Nephron progenitor cell (in vitro differentiated cells): ENCODE results near the gene KDM2B.
A peak's percentile ranks its signal among the peaks of the same experiment; 100 is the strongest.

Source experiments
- DNase-seq: peaks from one replicate; pipeline ENCODE4 v3.0.0; 2021
- H3K27ac Mint-ChIP-seq: 2 replicates; pipeline ENCODE4 v1.8.0; 2021; ENCODE audit warnings: mild to moderate bottlenecking, moderate library complexity, mixed read lengths
- H3K27me3 Mint-ChIP-seq: 2 replicates; pipeline ENCODE4 v1.8.0; 2021; ENCODE audit warnings: mild to moderate bottlenecking, low read depth, mixed read lengths; ENCODE audit not compliant: poor library complexity
- H3K36me3 Mint-ChIP-seq: 2 replicates; pipeline ENCODE4 v1.8.0; 2021; ENCODE audit warnings: low read depth, mixed read lengths
- H3K4me1 Mint-ChIP-seq: 2 replicates; pipeline ENCODE4 v1.8.0; 2021; ENCODE audit warnings: mixed read lengths
- H3K4me3 Mint-ChIP-seq: 2 replicates; pipeline ENCODE4 v1.8.0; 2021; ENCODE audit warnings: mild to moderate bottlenecking, moderate library complexity, mixed read lengths
- H3K9me3 Mint-ChIP-seq: 2 replicates; pipeline ENCODE4 v1.8.0; 2021; ENCODE audit warnings: mild to moderate bottlenecking, moderate library complexity, mixed read lengths
- CTCF ChIP-seq: fragments of 200-600 bp; sonication (generic); IDR thresholded peaks from 2 replicates; pipeline ENCODE4 v1.5.0; 2021; ENCODE audit warnings: antibody characterized with exemption

KDM2B gene

GRCh38 chr12:121427556-121428050 is 153.2 kb downstream of the KDM2B start:
- peaks cover 96% of the 10 kb centered on the region for H3K36me3 Mint-ChIP-seq
- no peaks in the 10 kb centered on the region for H3K27me3 Mint-ChIP-seq
- H3K4me3 Mint-ChIP-seq: no peak overlapping the region
- H3K27ac Mint-ChIP-seq: peak overlapping the region; percentile 86
- no peak for TF ChIP-seq CTCF
- no peak for DNase-seq
- H3K4me1 Mint-ChIP-seq: no peaks in the 10 kb centered on the region
- no peaks in the 10 kb centered on the region for H3K9me3 Mint-ChIP-seq

- DNase-seq: no peak
- Mint-ChIP-seq H3K27me3 (no peaks in the 10 kb centered on the region), H3K36me3 (peaks cover 93% of the 10 kb centered on the region), H3K4me3 (no peak overlapping the region), H3K27ac (no peak overlapping the region), H3K4me1 (no peaks in the 10 kb centered on the region), H3K9me3 (no peaks in the 10 kb centered on the region)
- no peak for TF ChIP-seq CTCF
These were observed 156.2 kb downstream of the KDM2B start for GRCh38 chr12:121424624-121424975.

GRCh38 chr12:121423682-121424623 is 156.9 kb downstream of the KDM2B start:
- H3K27ac Mint-ChIP-seq: peak overlapping the region; percentile 78
- no peak overlapping the region for H3K4me3 Mint-ChIP-seq
- H3K27me3 Mint-ChIP-seq: no peaks in the 10 kb centered on the region
- no peak for TF ChIP-seq CTCF
- no peak for DNase-seq
- H3K9me3 Mint-ChIP-seq: no peaks in the 10 kb centered on the region
- H3K36me3 Mint-ChIP-seq: peaks cover 87% of the 10 kb centered on the region
- no peaks in the 10 kb centered on the region for H3K4me1 Mint-ChIP-seq

- no peak for DNase-seq
- Mint-ChIP-seq H3K4me1 (no peaks in the 10 kb centered on the region), H3K27ac (peak overlapping the region; percentile 78), H3K9me3 (no peaks in the 10 kb centered on the region), H3K27me3 (no peaks in the 10 kb centered on the region), H3K4me3 (no peak overlapping the region), H3K36me3 (peaks cover 80% of the 10 kb centered on the region)
- TF ChIP-seq CTCF: no peak
These were observed 157.6 kb downstream of the KDM2B start for GRCh38 chr12:121423253-121423652.

GRCh38 chr12:121420109-121420508 is 160.7 kb downstream of the KDM2B start:
- Mint-ChIP-seq H3K4me3 (no peak overlapping the region), H3K36me3 (peaks cover 73% of the 10 kb centered on the region), H3K9me3 (no peaks in the 10 kb centered on the region), H3K27me3 (no peaks in the 10 kb centered on the region), H3K27ac (peak overlapping the region; percentile 29), H3K4me1 (peaks cover 10% of the 10 kb centered on the region)
- no peak for DNase-seq
- TF ChIP-seq CTCF: no peak

GRCh38 chr12:121417847-121418246 is 163.0 kb downstream of the KDM2B start:
- Mint-ChIP-seq H3K4me3 (no peak overlapping the region), H3K27ac (peak overlapping the region; percentile 78), H3K27me3 (no peaks in the 10 kb centered on the region), H3K4me1 (peaks cover 20% of the 10 kb centered on the region), H3K9me3 (no peaks in the 10 kb centered on the region), H3K36me3 (peaks cover 67% of the 10 kb centered on the region)
- DNase-seq: no peak
- TF ChIP-seq CTCF: no peak
